DOHH2 (cell line): ENCODE data around the gene ZNRD2.

Experiments used
- H3F3A ChIP-seq: fragments of 200-600 bp; sonication (generic), shearing (Covaris generic); 2 replicates; pipeline ENCODE4 v1.6.0; 2016; ENCODE audit warnings: antibody characterized with exemption, mild to moderate bottlenecking; ENCODE audit not compliant: control insufficient read depth, insufficient read depth
- H3K27ac ChIP-seq: fragments of 200-600 bp; sonication (generic); 2 replicates; pipeline ENCODE4 v1.5.1; 2014; ENCODE audit warnings: low read depth, mild to moderate bottlenecking, low read length, moderate library complexity
- H3K27me3 ChIP-seq: fragments of 200-600 bp; sonication (generic); 2 replicates; pipeline ENCODE4 v1.6.1; 2014; ENCODE audit warnings: mild to moderate bottlenecking, low read length, mixed read lengths; ENCODE audit not compliant: control insufficient read depth
- H3K36me3 ChIP-seq: fragments of 200-600 bp; sonication (generic); 2 replicates; pipeline ENCODE4 v1.6.1; 2014; ENCODE audit warnings: mild to moderate bottlenecking, low read length, moderate library complexity, mixed read lengths; ENCODE audit not compliant: control insufficient read depth
- H3K4me1 ChIP-seq: fragments of 200-600 bp; sonication (generic); 2 replicates; pipeline ENCODE4 v1.6.1; 2014; ENCODE audit warnings: mild to moderate bottlenecking, low read length, mixed read lengths; ENCODE audit not compliant: control insufficient read depth
- H3K4me2 ChIP-seq: fragments of 200-600 bp; sonication (generic); 2 replicates; pipeline ENCODE4 v1.6.0; 2014; ENCODE audit warnings: mild to moderate bottlenecking, low read length, moderate library complexity
- H3K4me3 ChIP-seq: fragments of 200-600 bp; sonication (generic); 2 replicates; pipeline ENCODE4 v1.5.1; 2014; ENCODE audit warnings: mild to moderate bottlenecking, low read length, mixed read lengths
- H3K79me2 ChIP-seq: fragments of 200-600 bp; sonication (generic); 2 replicates; pipeline ENCODE4 v1.6.1; 2014; ENCODE audit warnings: mild to moderate bottlenecking, low read length, mixed read lengths; ENCODE audit not compliant: control insufficient read depth
- H3K9me2 ChIP-seq: fragments of 200-600 bp; sonication (generic); replicated peaks from 2 replicates; pipeline ENCODE4 v1.6.1; 2014; ENCODE audit warnings: mild to moderate bottlenecking, low read length, mixed read lengths; ENCODE audit not compliant: control insufficient read depth
- H3K9me3 ChIP-seq: fragments of 200-600 bp; sonication (generic); 2 replicates; pipeline ENCODE4 v1.6.1; 2014; ENCODE audit warnings: antibody characterized with exemption, low read length, mixed read lengths; ENCODE audit not compliant: control insufficient read depth, insufficient read depth
- H4K20me1 ChIP-seq: fragments of 200-600 bp; sonication (generic); 2 replicates; pipeline ENCODE4 v1.6.0; 2014; ENCODE audit warnings: low read depth, mild to moderate bottlenecking, antibody characterized with exemption, low read length, moderate library complexity; ENCODE audit not compliant: control insufficient read depth, insufficient read depth
- EZH2phosphoT487 ChIP-seq: fragments of 200-600 bp; sonication (generic); IDR thresholded peaks from 2 replicates; pipeline ENCODE4 v1.6.1; 2017; ENCODE audit warnings: borderline replicate concordance, mild to moderate bottlenecking, antibody characterized with exemption, low read length, moderate library complexity, mixed read lengths
- TF ChIP-seq, protein P1 (sequence below): fragments of 200-600 bp; sonication (generic); IDR thresholded peaks from one replicate; pipeline ENCODE4 v1.5.1; 2014; ENCODE audit warnings: antibody characterized with exemption, mild to moderate bottlenecking, low read depth, low read length; ENCODE audit not compliant: poor library complexity, severe bottlenecking

The ZNRD2 gene

GRCh38 chr11:65613091-65613928, 43.0 kb downstream of the ZNRD2 start:
- TF ChIP-seq EZH2phosphoT487, result no peak
- TF ChIP-seq, protein P1, sequence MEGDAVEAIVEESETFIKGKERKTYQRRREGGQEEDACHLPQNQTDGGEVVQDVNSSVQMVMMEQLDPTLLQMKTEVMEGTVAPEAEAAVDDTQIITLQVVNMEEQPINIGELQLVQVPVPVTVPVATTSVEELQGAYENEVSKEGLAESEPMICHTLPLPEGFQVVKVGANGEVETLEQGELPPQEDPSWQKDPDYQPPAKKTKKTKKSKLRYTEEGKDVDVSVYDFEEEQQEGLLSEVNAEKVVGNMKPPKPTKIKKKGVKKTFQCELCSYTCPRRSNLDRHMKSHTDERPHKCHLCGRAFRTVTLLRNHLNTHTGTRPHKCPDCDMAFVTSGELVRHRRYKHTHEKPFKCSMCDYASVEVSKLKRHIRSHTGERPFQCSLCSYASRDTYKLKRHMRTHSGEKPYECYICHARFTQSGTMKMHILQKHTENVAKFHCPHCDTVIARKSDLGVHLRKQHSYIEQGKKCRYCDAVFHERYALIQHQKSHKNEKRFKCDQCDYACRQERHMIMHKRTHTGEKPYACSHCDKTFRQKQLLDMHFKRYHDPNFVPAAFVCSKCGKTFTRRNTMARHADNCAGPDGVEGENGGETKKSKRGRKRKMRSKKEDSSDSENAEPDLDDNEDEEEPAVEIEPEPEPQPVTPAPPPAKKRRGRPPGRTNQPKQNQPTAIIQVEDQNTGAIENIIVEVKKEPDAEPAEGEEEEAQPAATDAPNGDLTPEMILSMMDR, result no peak
- Histone ChIP-seq H3K4me2 (peak overlapping the region; percentile 91), H3K27ac (peak overlapping the region; percentile 78), H3K79me2 (peaks cover 78% of the 10 kb centered on the region), H3K9me3 (no peaks in the 10 kb centered on the region), H3K4me3 (peak overlapping the region; percentile 78), H3K36me3 (peaks cover 53% of the 10 kb centered on the region), H3K4me1 (peaks cover 48% of the 10 kb centered on the region), H3F3A (no peaks in the 10 kb centered on the region; the same call in 1 of the 2 replicates), H3K9me2 (no peaks in the 10 kb centered on the region), H4K20me1 (peaks cover 14% of the 10 kb centered on the region; the same call in 1 of the 2 replicates), H3K27me3 (no peaks in the 10 kb centered on the region)

DNA sequence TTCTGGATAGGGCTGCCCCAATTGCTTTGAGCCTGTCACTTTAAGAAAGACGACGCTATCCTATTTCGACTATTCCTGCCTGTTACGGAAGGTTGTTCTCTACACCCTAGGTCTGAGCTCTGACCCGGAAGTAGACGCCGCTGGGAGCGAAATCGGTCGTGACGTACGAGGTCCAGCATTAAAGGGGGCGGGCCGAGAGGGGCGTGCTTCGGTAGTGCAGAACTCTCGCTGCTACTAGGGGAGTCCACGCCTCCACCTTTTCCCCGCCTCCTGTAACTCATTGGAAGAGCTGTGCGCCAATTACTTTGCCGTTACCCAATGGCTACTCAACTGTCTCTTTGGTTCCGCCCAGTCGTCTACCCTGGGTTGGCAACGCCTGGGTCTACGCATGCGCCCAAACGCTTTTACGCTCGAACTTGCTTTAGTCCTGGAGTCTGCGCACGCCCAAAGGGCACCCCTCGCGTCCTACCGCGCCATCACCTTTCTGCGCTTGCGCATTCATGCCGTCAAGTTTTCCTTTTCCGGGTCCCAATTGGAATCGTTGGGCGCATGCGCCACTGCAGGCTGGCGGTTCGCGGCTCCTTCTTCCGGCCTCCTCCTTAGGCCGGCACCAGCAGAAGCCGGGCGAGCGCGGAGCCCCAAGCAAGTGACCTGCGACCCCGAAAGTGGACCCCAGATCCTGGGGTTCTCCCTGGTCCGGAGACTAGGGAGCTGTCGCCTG, 45.1 kb downstream of the ZNRD2 start, which contains the start of gene PCNX3:
TSS of gene PCNX3 (plus strand) at position 548 of the 721 bp plus-strand sequence. CDS start 536 bp downstream, outside the sequence.
- Histone ChIP-seq H3K9me2 (no peaks in the 10 kb centered on the region), H3K36me3 (peaks cover 63% of the 10 kb centered on the region), H3K27ac (peak within 1 kb of the TSS; percentile 78), H3K4me2 (peak within 1 kb of the TSS; percentile 93), H3F3A (no peaks in the 10 kb centered on the region; the same call in 1 of the 2 replicates), H3K9me3 (no peaks in the 10 kb centered on the region), H4K20me1 (peaks cover 14% of the 10 kb centered on the region; the same call in 1 of the 2 replicates), H3K79me2 (peaks cover 83% of the 10 kb centered on the region), H3K27me3 (no peaks in the 10 kb centered on the region), H3K4me3 (peak within 1 kb of the TSS; percentile 78), H3K4me1 (peaks cover 54% of the 10 kb centered on the region)
- TF ChIP-seq, protein P1, result no peak
- TF ChIP-seq EZH2phosphoT487, result no peak

GRCh38 chr11:65615950-65616574, 45.8 kb downstream of the ZNRD2 start:
- no peaks in the 10 kb centered on the region; the same call in 1 of the 2 replicates for H3F3A ChIP-seq
- peak overlapping the region; percentile 78 for H3K27ac ChIP-seq
- H3K9me2 ChIP-seq, result no peaks in the 10 kb centered on the region
- no peak for TF ChIP-seq EZH2phosphoT487
- TF ChIP-seq, protein P1, result no peak
- H3K36me3 ChIP-seq, result peaks cover 63% of the 10 kb centered on the region
- no peaks in the 10 kb centered on the region for H3K27me3 ChIP-seq
- H3K4me3 ChIP-seq, result peak overlapping the region; percentile 78
- H3K4me2 ChIP-seq, result peak overlapping the region; percentile 93
- H3K9me3 ChIP-seq, result no peaks in the 10 kb centered on the region
- H3K79me2 ChIP-seq, result peaks cover 76% of the 10 kb centered on the region
- peaks cover 14% of the 10 kb centered on the region; the same call in 1 of the 2 replicates for H4K20me1 ChIP-seq
- peaks cover 47% of the 10 kb centered on the region for H3K4me1 ChIP-seq
